ENCODE measurements around the gene PALM.
"Not testable (repeated sequence)": the region's sequence is repeated elsewhere in the genome, so short reads cannot be mapped to it uniquely, and the experiment has no call there.

Gene PALM

DNA sequence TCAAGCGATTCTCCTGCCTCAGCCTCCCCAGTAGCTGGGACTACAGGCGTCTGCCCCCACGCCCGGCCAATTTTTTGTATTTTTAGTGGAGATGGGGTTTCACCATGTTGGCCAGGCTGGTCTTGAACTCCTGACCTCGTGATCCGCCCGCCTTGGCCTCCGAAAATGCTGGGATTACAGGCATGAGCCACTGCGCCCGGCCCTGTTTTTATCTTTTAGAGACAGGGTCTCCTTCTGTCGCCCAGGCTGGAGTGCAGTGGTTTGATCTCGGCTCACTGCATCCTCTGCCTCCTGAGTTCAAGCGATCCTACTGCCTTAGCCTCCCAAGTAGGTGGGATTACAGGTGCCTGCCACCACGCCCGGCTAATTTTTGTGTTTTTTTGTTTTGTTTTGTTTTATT lies 10.2 kb upstream of the PALM start:
- not testable (repeated sequence) for H3K9me3 ChIP-seq (ENCODE audit: low read length); H3K4me3 ChIP-seq (ENCODE audit: low read depth in 1 of 2, low read length in 2 of 2); H3K9ac ChIP-seq (ENCODE audit: low read length); H3K4me1 ChIP-seq (ENCODE audit: insufficient read depth, low read length); H3K36me3 ChIP-seq (ENCODE audit: insufficient read depth, low read length); H3K27ac ChIP-seq (ENCODE audit: low read depth, low read length)
- peaks cover 0 to 16% of the 10 kb centered on the region in 2 donors for H3K27me3 ChIP-seq (ENCODE audit: control insufficient read depth in 1 of 2, insufficient read depth in 2 of 2, low read length in 2 of 2)

GRCh38 chr19:699885-700284 lies 8.8 kb upstream of the PALM start:
- H3K27ac ChIP-seq (ENCODE audit: low read depth, low read length); H3K4me1 ChIP-seq (ENCODE audit: insufficient read depth, low read length); H3K4me3 ChIP-seq (ENCODE audit: low read depth in 1 of 2, low read length in 2 of 2); H3K9me3 ChIP-seq (ENCODE audit: low read length); H3K9ac ChIP-seq (ENCODE audit: low read length); H3K36me3 ChIP-seq (ENCODE audit: insufficient read depth, low read length): not testable (repeated sequence)
- H3K27me3 ChIP-seq (ENCODE audit: control insufficient read depth in 1 of 2, insufficient read depth in 2 of 2, low read length in 2 of 2), result peaks cover 0 to 19% of the 10 kb centered on the region in 2 donors

- not testable (repeated sequence) for H3K27ac ChIP-seq (ENCODE audit: low read depth, low read length); H3K4me3 ChIP-seq (ENCODE audit: low read depth in 1 of 2, low read length in 2 of 2); H3K27me3 ChIP-seq (ENCODE audit: control insufficient read depth in 1 of 2, insufficient read depth in 2 of 2, low read length in 2 of 2); H3K9me3 ChIP-seq (ENCODE audit: low read length); H3K9ac ChIP-seq (ENCODE audit: low read length); H3K4me1 ChIP-seq (ENCODE audit: insufficient read depth, low read length); H3K36me3 ChIP-seq (ENCODE audit: insufficient read depth, low read length)
Observed at GRCh38 chr19:702847-703246, 5.9 kb upstream of the PALM start.

DNA sequence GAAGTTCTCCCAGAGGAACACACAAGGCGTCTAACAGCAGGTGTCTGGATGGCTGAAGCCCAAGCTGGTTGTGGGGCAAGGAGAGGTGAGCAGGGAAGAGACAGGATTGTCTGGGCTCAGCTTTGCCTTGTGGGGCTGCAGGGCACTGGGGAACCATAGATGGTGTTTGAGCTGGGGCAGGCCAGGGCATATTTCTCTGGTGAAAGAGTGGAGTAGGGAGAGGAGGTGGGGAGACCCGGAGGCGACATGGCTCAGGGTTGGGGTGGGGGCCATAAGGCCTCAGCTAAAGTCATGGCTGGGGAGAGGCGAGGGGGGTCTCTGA lies 5.4 kb upstream of the PALM start:
- Histone ChIP-seq H3K4me3 (ENCODE audit: low read depth in 1 of 2, low read length in 2 of 2) (peak overlapping the region in 1 of 2 donors; percentile 8), H3K36me3 (ENCODE audit: insufficient read depth, low read length) (no peaks in the 10 kb centered on the region), H3K9me3 (ENCODE audit: low read length) (no peaks in the 10 kb centered on the region), H3K27me3 (ENCODE audit: control insufficient read depth in 1 of 2, insufficient read depth in 2 of 2, low read length in 2 of 2) (peaks cover 0 to 13% of the 10 kb centered on the region in 2 donors), H3K27ac (ENCODE audit: low read depth, low read length) (no peak overlapping the region), H3K9ac (ENCODE audit: low read length) (no peak overlapping the region), H3K4me1 (ENCODE audit: insufficient read depth, low read length) (peaks cover 6% of the 10 kb centered on the region)

- H3K9ac ChIP-seq (ENCODE audit: low read length), result no peak overlapping the region
- H3K4me3 ChIP-seq (ENCODE audit: low read depth in 1 of 2, low read length in 2 of 2), result peak overlapping the region in 1 of 2 donors; percentile 8
- peaks cover 0 to 13% of the 10 kb centered on the region in 2 donors for H3K27me3 ChIP-seq (ENCODE audit: control insufficient read depth in 1 of 2, insufficient read depth in 2 of 2, low read length in 2 of 2)
- peaks cover 6% of the 10 kb centered on the region for H3K4me1 ChIP-seq (ENCODE audit: insufficient read depth, low read length)
- no peaks in the 10 kb centered on the region for H3K9me3 ChIP-seq (ENCODE audit: low read length)
- H3K27ac ChIP-seq (ENCODE audit: low read depth, low read length), result no peak overlapping the region
- no peaks in the 10 kb centered on the region for H3K36me3 ChIP-seq (ENCODE audit: insufficient read depth, low read length)
Observed at GRCh38 chr19:703651-704446, 4.9 kb upstream of the PALM start.

- Histone ChIP-seq H3K9me3 (ENCODE audit: low read length) (no peaks in the 10 kb centered on the region), H3K9ac (ENCODE audit: low read length) (no peak overlapping the region), H3K27me3 (ENCODE audit: control insufficient read depth in 1 of 2, insufficient read depth in 2 of 2, low read length in 2 of 2) (peaks cover 0 to 13% of the 10 kb centered on the region in 2 donors), H3K4me1 (ENCODE audit: insufficient read depth, low read length) (peaks cover 6% of the 10 kb centered on the region), H3K36me3 (ENCODE audit: insufficient read depth, low read length) (no peaks in the 10 kb centered on the region), H3K4me3 (ENCODE audit: low read depth in 1 of 2, low read length in 2 of 2) (no peak overlapping the region), H3K27ac (ENCODE audit: low read depth, low read length) (no peak overlapping the region)
Observed at GRCh38 chr19:704447-704741, 4.3 kb upstream of the PALM start.

DNA sequence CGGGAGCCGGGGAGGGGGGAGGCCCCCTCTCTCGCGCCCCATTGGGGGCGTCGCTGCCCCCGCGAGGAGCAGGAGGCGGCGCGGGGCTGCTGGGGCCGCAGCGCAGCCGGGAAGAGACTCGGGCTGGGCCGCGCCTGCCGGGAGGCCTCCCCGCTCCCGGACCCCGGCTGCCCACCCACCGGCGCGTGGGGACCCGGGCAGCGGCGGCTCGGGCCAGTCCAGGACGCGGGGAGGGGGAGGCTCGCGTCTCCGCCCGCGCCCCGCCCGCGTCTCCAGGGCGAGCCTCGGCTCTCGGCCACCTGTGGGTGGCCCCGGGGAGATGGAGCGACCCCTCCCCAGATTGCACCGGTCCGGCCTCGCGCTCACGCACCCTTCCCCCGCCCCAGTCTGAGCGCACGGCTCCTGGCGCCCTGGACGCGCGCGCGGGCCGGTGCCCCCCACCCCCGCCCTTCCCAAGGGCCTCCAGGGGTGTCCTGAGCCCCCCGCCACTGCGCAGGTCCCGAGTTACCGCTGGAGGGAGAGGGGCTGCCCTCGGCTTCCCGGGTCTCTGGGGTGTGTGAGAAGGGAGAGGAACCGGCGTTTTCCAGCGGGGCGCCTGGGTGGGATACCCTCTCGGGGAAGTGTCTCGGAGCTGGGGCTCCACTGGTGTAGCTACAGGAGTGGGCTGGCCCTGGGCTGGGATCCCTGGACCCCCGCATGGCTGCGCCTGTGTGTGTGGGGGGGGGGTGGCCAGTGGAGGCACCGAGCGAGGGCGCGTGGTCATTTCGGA lies 645 bp downstream of the PALM start:
- Histone ChIP-seq H3K9me3 (ENCODE audit: low read length) (no peaks in the 10 kb centered on the region), H3K4me1 (ENCODE audit: insufficient read depth, low read length) (peaks cover 6% of the 10 kb centered on the region), H3K27ac (ENCODE audit: low read depth, low read length) (peak overlapping the region; percentile 70), H3K9ac (ENCODE audit: low read length) (no peak overlapping the region), H3K36me3 (ENCODE audit: insufficient read depth, low read length) (no peaks in the 10 kb centered on the region), H3K4me3 (ENCODE audit: low read depth in 1 of 2, low read length in 2 of 2) (peak overlapping the region; percentile 58 to 66), H3K27me3 (ENCODE audit: control insufficient read depth in 1 of 2, insufficient read depth in 2 of 2, low read length in 2 of 2) (peaks cover 0 to 6% of the 10 kb centered on the region in 2 donors)

GRCh38 chr19:709965-710571 lies 1.3 kb downstream of the PALM start:
- peaks cover 0 to 4% of the 10 kb centered on the region in 2 donors for H3K27me3 ChIP-seq (ENCODE audit: control insufficient read depth in 1 of 2, insufficient read depth in 2 of 2, low read length in 2 of 2)
- H3K36me3 ChIP-seq (ENCODE audit: insufficient read depth, low read length), result no peaks in the 10 kb centered on the region
- peaks cover 6% of the 10 kb centered on the region for H3K4me1 ChIP-seq (ENCODE audit: insufficient read depth, low read length)
- H3K9ac ChIP-seq (ENCODE audit: low read length), result no peak overlapping the region
- H3K4me3 ChIP-seq (ENCODE audit: low read depth in 1 of 2, low read length in 2 of 2), result peak overlapping the region; percentile 58 to 66
- no peaks in the 10 kb centered on the region for H3K9me3 ChIP-seq (ENCODE audit: low read length)
- peak overlapping the region; percentile 70 for H3K27ac ChIP-seq (ENCODE audit: low read depth, low read length)

DNA sequence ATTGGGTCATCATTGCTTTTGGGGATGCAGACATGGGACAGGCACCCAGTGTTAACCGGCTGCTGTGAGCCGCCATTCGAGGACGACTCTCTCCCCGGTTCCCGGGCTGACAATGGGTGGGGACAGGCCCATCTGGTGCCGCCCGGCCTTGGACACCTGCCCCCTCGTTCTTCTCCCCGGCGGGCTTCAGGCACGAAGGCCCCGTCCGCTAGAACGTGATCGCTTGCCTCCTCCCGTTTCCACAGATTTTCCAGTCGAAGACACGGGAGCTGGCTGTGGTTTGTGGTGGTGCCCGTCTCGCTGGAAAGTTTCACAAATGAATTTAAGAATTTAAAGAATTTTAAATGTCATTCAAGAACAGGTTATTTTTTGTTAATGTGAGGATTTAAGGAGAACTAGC lies 2.0 kb downstream of the PALM start:
- Histone ChIP-seq H3K36me3 (ENCODE audit: insufficient read depth, low read length) (no peaks in the 10 kb centered on the region), H3K4me3 (ENCODE audit: low read depth in 1 of 2, low read length in 2 of 2) (no peak overlapping the region), H3K9ac (ENCODE audit: low read length) (no peak overlapping the region), H3K27me3 (ENCODE audit: control insufficient read depth in 1 of 2, insufficient read depth in 2 of 2, low read length in 2 of 2) (peaks cover 0 to 8% of the 10 kb centered on the region in 2 donors), H3K4me1 (ENCODE audit: insufficient read depth, low read length) (peaks cover 6% of the 10 kb centered on the region), H3K27ac (ENCODE audit: low read depth, low read length) (no peak overlapping the region), H3K9me3 (ENCODE audit: low read length) (peaks cover 5% of the 10 kb centered on the region)

DNA sequence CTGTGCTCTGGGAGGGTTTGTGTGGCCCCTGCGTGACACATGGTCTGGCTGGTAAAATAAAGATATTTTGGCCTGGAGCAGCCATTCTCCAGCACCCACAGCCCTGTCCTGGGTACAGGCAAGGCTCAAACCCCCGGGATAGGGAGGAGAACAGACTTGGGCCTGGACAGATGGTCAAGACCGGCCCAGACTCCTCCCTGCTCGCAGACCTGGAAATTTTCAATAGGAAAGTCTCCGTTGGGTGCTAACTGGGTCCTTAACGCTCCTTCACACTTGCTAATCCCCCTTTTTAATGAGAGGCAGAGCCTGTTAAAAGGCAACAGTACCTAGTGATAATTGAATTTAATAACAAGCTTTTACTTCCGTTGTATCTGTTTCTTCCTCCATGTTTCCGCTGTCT lies 2.5 kb downstream of the PALM start:
- Histone ChIP-seq H3K27ac (ENCODE audit: low read depth, low read length) (no peak overlapping the region), H3K4me1 (ENCODE audit: insufficient read depth, low read length) (peaks cover 6% of the 10 kb centered on the region), H3K9ac (ENCODE audit: low read length) (no peak overlapping the region), H3K9me3 (ENCODE audit: low read length) (peaks cover 5% of the 10 kb centered on the region), H3K36me3 (ENCODE audit: insufficient read depth, low read length) (no peaks in the 10 kb centered on the region), H3K4me3 (ENCODE audit: low read depth in 1 of 2, low read length in 2 of 2) (no peak overlapping the region), H3K27me3 (ENCODE audit: control insufficient read depth in 1 of 2, insufficient read depth in 2 of 2, low read length in 2 of 2) (peaks cover 0 to 8% of the 10 kb centered on the region in 2 donors)

DNA sequence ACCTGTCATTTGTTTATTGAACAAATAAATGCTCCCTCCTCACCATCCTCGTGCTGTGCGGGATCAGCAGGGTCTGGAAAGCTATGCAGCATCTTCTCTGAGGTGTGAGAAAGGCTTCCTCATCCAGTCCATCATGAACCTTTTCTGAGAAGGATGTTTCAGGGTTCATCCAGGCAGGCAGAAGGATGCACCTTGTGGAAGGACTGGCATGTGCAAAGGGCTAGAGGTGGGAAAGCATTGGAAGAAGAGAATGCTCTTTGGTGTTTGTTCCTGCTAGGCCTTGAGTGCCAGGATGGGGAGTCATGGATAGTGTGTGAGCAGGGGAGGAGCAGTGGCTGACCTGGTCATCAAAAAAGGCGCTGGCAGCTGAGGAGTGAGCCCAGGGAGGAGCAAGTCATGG lies 6.6 kb downstream of the PALM start:
- Histone ChIP-seq H3K27ac (ENCODE audit: low read depth, low read length) (no peak overlapping the region), H3K9me3 (ENCODE audit: low read length) (peaks cover 5% of the 10 kb centered on the region), H3K27me3 (ENCODE audit: control insufficient read depth in 1 of 2, insufficient read depth in 2 of 2, low read length in 2 of 2) (peaks cover 0 to 23% of the 10 kb centered on the region in 2 donors), H3K9ac (ENCODE audit: low read length) (no peak overlapping the region), H3K36me3 (ENCODE audit: insufficient read depth, low read length) (no peaks in the 10 kb centered on the region), H3K4me3 (ENCODE audit: low read depth in 1 of 2, low read length in 2 of 2) (no peak overlapping the region), H3K4me1 (ENCODE audit: insufficient read depth, low read length) (no peaks in the 10 kb centered on the region)
